Kidney (tissue), 14 donors: ENCODE results near the gene PARP6. TPM values are rescaled to one million over a fixed set of nuclear protein-coding genes. Genes with fewer than 3 reads are reported as not detected.

Experiments used
- DNase-seq, 5 donors: peaks; one replicate each; pipeline ENCODE4 v3.0.0-alpha.2; 2013 to 2020
- FAIRE-seq: peaks from 2 replicates; lab custom pipeline; 2012; peaks lifted over from hg19 to GRCh38; lab: Jason Lieb, UNC
- H3K27ac ChIP-seq, 2 donors: one replicate each; pipeline ENCODE4 v1.7.0; 2013; ENCODE audit warnings: low read depth in 2 of 2, low read length in 2 of 2, inconsistent platforms in 1 of 2
- H3K27me3 ChIP-seq: one replicate; pipeline ENCODE4 v1.7.1; 2013; ENCODE audit warnings: low read length, inconsistent platforms; ENCODE audit not compliant: control insufficient read depth, insufficient read depth
- H3K36me3 ChIP-seq, 3 donors: one replicate each; pipeline versions ENCODE4 v1.7.0 to v1.7.1; 2013; ENCODE audit warnings: low read length in 3 of 3, control low read depth in 1 of 3, inconsistent platforms in 1 of 3; ENCODE audit not compliant: insufficient read depth in 3 of 3, control insufficient read depth in 2 of 3
- H3K4me1 ChIP-seq, 3 donors: one replicate each; pipeline versions ENCODE4 v1.7.0 to v1.7.1; 2013; ENCODE audit warnings: low read length in 3 of 3, inconsistent platforms in 1 of 3, low read depth in 1 of 3; ENCODE audit not compliant: control insufficient read depth in 2 of 3, insufficient read depth in 2 of 3
- H3K4me3 ChIP-seq, 3 donors: one replicate each; pipeline versions ENCODE4 v1.7.0 to v1.8.1; 2013; ENCODE audit warnings: low read length in 3 of 3, control low read depth in 1 of 3, inconsistent platforms in 1 of 3
- H3K9ac ChIP-seq, 3 donors: one replicate each; pipeline versions ENCODE4 v1.7.0 to v1.7.1; 2013; ENCODE audit warnings: low read length in 3 of 3, control low read depth in 1 of 3, inconsistent platforms in 1 of 3
- H3K9me3 ChIP-seq, 3 donors: one replicate each; pipeline versions ENCODE4 v1.7.0 to v1.7.1; 2013; ENCODE audit warnings: low read length in 3 of 3, control low read depth in 1 of 3, inconsistent platforms in 1 of 3; ENCODE audit not compliant: control insufficient read depth in 2 of 3, insufficient read depth in 1 of 3
- CTCF ChIP-seq: IDR thresholded peaks from 3 replicates; pipeline ENCODE4 v1.5.1; 2012; ENCODE audit warnings: mild to moderate bottlenecking, moderate library complexity, borderline replicate concordance; ENCODE audit not compliant: insufficient read depth; ENCODE audit errors: extremely low read depth
- intact Hi-C: fragments of 100-400 bp; cut with DNase I; formaldehyde crosslinking; loops from one replicate; pipeline ENCODE4 v1.11.1; 2022
- polyA plus RNA-seq: library from polyadenylated mRNA; stranded (reverse); fragments of 350-450 nt; fragmentation: Illumina TruSeq; extraction: RNeasy Lipid Tissue Mini Kit (QIAGEN cat#74804); gene quantifications from one replicate; pipeline ENCODE4 v1.2.3, GENCODE V29; 2014; ENCODE audit warnings: low read depth, low replicate concordance; ENCODE audit not compliant: insufficient read depth
- total RNA-seq: library from RNA; stranded (reverse); fragmentation: NEBNext Ultra II Directional; extraction: Animal tissue kit (Norgen Biotek cat#: 25700); gene quantifications from one replicate; pipeline ENCODE4 v1.2.1, GENCODE V29; 2021
- donor health status: control.
- donor health status: control.
- donor health status: control.
- donor health status: control.
- donor health status: control.
- donor health status: DM: yes; HTN: yes; CAD: no.
- donor health status: Normal renal cell carcinoma (clear cell type).

PARP6 gene
- total and polyA plus RNA-seq, 2 donors from 2014 or later = 50.4 to 69.7 TPM

GRCh38 chr15:72205896-72206676 is 66.3 kb downstream of the PARP6 start:
- no peak for TF ChIP-seq CTCF
- intact Hi-C loops = no loop called here
- no peak overlapping the region for H3K9ac ChIP-seq
- H3K9me3 ChIP-seq = no peaks in the 10 kb centered on the region
- FAIRE-seq = no peak
- H3K27ac ChIP-seq = no peak overlapping the region
- peak in 1 of 5 donors; percentile 23 for DNase-seq
- no peaks in the 10 kb centered on the region for H3K27me3 ChIP-seq
- H3K4me1 ChIP-seq = peaks cover 0 to 11% (median 0%) of the 10 kb centered on the region in 3 donors
- H3K4me3 ChIP-seq = no peak overlapping the region
- H3K36me3 ChIP-seq = peaks cover 23 to 84% (median 68%) of the 10 kb centered on the region in 3 donors

- no peak overlapping the region for H3K9ac ChIP-seq
- intact Hi-C loops = no loop called here
- no peak overlapping the region for H3K27ac ChIP-seq
- peak in 1 of 5 donors; percentile 6 for DNase-seq
- no peak for FAIRE-seq
- H3K4me1 ChIP-seq = peaks cover 0 to 11% (median 0%) of the 10 kb centered on the region in 3 donors
- no peaks in the 10 kb centered on the region for H3K27me3 ChIP-seq
- TF ChIP-seq CTCF = no peak
- H3K4me3 ChIP-seq = no peak overlapping the region
- no peaks in the 10 kb centered on the region for H3K9me3 ChIP-seq
- H3K36me3 ChIP-seq = peaks cover 24 to 82% (median 62%) of the 10 kb centered on the region in 3 donors
Measured at GRCh38 chr15:72205273-72205672, 67.1 kb downstream of the PARP6 start.

- DNase-seq = peak in 3 of 5 donors; percentile 38 to 94 (median 70)
- H3K27ac ChIP-seq = peak overlapping the region; percentile 26 to 56
- H3K4me1 ChIP-seq = peaks cover 0 to 11% (median 0%) of the 10 kb centered on the region in 3 donors
- peaks cover 15 to 76% (median 56%) of the 10 kb centered on the region in 3 donors for H3K36me3 ChIP-seq
- no peak for FAIRE-seq
- H3K4me3 ChIP-seq = peak overlapping the region in 1 of 3 donors; percentile 4
- H3K9ac ChIP-seq = no peak overlapping the region
- no peak for TF ChIP-seq CTCF
- no peaks in the 10 kb centered on the region for H3K9me3 ChIP-seq
- intact Hi-C loops = no loop called here
- no peaks in the 10 kb centered on the region for H3K27me3 ChIP-seq
Measured at GRCh38 chr15:72203507-72203837, 68.9 kb downstream of the PARP6 start.
